HEK293T (cell line): ENCODE data around the gene THAP4.

ENCODE experiments used
- ARNT ChIP-seq: fragments of 450-650 bp; IDR thresholded peaks from 2 replicates; pipeline ENCODE4 v1.6.1; 2017; ENCODE audit warnings: mild to moderate bottlenecking
- BHLHE40 ChIP-seq: fragments of 450-650 bp; IDR thresholded peaks from 2 replicates; pipeline ENCODE4 v1.6.1; 2016; ENCODE audit warnings: mild to moderate bottlenecking, moderate library complexity, borderline replicate concordance
- CTBP1 ChIP-seq: fragments of 450-650 bp; IDR thresholded peaks from 2 replicates; pipeline ENCODE4 v1.6.1; 2016; ENCODE audit warnings: borderline replicate concordance
- ELF4 ChIP-seq: fragments of 450-650 bp; IDR thresholded peaks from 2 replicates; pipeline ENCODE4 v1.6.1; 2017; ENCODE audit warnings: antibody characterized with exemption
- FOXK2 ChIP-seq: fragments of 450-650 bp; IDR thresholded peaks from 2 replicates; pipeline ENCODE4 v1.6.1; 2016; ENCODE audit warnings: mild to moderate bottlenecking
- FOXM1 ChIP-seq: fragments of 450-650 bp; IDR thresholded peaks from 2 replicates; pipeline ENCODE4 v1.6.1; 2017; ENCODE audit warnings: mild to moderate bottlenecking, borderline replicate concordance
- HDGF ChIP-seq: fragments of 450-650 bp; IDR thresholded peaks from 2 replicates; pipeline ENCODE4 v1.6.1; 2017; ENCODE audit warnings: antibody characterized with exemption, borderline replicate concordance
- L3MBTL2 ChIP-seq: fragments of 450-650 bp; conservative IDR thresholded peaks from 2 replicates; pipeline ENCODE4 v1.6.1; 2016; ENCODE audit warnings: mild to moderate bottlenecking
- LEF1 ChIP-seq: fragments of 450-650 bp; IDR thresholded peaks from 2 replicates; pipeline ENCODE4 v1.6.1; 2017; ENCODE audit warnings: mild to moderate bottlenecking, borderline replicate concordance
- NFRKB ChIP-seq: fragments of 450-650 bp; IDR thresholded peaks from 2 replicates; pipeline ENCODE4 v1.6.1; 2016; ENCODE audit warnings: mild to moderate bottlenecking, moderate library complexity
- PKNOX1 ChIP-seq: fragments of 450-650 bp; IDR thresholded peaks from 2 replicates; pipeline ENCODE4 v1.6.1; 2016
- SP1 ChIP-seq: fragments of 450-650 bp; IDR thresholded peaks from 2 replicates; pipeline ENCODE4 v1.6.1; 2017
- SUZ12 ChIP-seq: fragments of 450-650 bp; IDR thresholded peaks from 2 replicates; pipeline ENCODE4 v1.6.1; 2016; ENCODE audit warnings: mild to moderate bottlenecking
- TARDBP ChIP-seq: fragments of 450-650 bp; IDR thresholded peaks from 2 replicates; pipeline ENCODE4 v1.6.1; 2016

- no peak for TF ChIP-seq FOXK2
- TF ChIP-seq BHLHE40, result no peak
- TF ChIP-seq PKNOX1, result no peak
- no peak for TF ChIP-seq SP1
- TF ChIP-seq L3MBTL2, result no peak
- TF ChIP-seq ELF4, result no peak
- TF ChIP-seq SUZ12, result no peak
- TF ChIP-seq NFRKB, result no peak
- TF ChIP-seq FOXM1, result no peak
- no peak for TF ChIP-seq TARDBP
- no peak for TF ChIP-seq HDGF
- no peak for TF ChIP-seq ARNT
- TF ChIP-seq CTBP1, result no peak
- no peak for TF ChIP-seq LEF1
These were observed 94.7 kb downstream of the THAP4 start for GRCh38 chr2:241542278-241542605.
